ENCODE measurements around the gene ARPP19. TPM values are rescaled to one million over a fixed set of nuclear protein-coding genes. Genes with fewer than 3 reads are reported as not detected.

ARPP19 gene
- polyA plus RNA-seq, 1 donor from 2014 or later, result 254 TPM

DNA sequence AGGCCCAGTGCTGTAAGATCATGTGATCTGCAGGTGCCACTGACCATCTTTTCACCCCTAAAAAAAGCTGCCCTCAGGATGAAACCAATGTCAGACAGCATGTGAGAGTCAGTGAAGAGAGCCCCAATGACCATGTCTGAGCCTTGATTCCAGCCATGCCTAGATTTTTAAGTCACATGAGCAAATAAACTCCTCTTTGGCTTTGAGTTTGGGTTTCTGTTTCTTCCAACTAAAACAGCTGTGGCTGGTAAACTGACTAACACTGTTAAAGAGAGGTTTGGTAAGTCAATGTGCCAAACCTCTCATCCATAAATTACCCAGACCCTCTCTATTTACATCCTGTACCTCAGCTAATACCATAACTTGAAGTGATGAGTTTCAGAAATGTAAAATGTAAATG lies 48.4 kb downstream of the ARPP19 start:
- H3K36me3 ChIP-seq (ENCODE audit: insufficient read depth, low read length), result no peaks in the 10 kb centered on the region
- no peaks in the 10 kb centered on the region for H3K9me3 ChIP-seq (ENCODE audit: low read length)
- no peaks in the 10 kb centered on the region for H3K9me2 ChIP-seq (ENCODE audit: insufficient read depth, low read length)
- no peaks in the 10 kb centered on the region for H3F3A ChIP-seq (ENCODE audit: insufficient read depth, low read length, poor library complexity, severe bottlenecking)
- H3K4me2 ChIP-seq (ENCODE audit: low read length), result no peak overlapping the region
- no peak overlapping the region for H2AFZ ChIP-seq (ENCODE audit: low read depth, low read length)
- H3K27me3 ChIP-seq (ENCODE audit: insufficient read depth, low read depth, low read length), result no peaks in the 10 kb centered on the region
- no peak overlapping the region for H3K27ac ChIP-seq (ENCODE audit: low read length)
- H3K4me3 ChIP-seq (ENCODE audit: low read length), result no peak overlapping the region
- H3K9ac ChIP-seq (ENCODE audit: low read length), result no peak overlapping the region
- TF ChIP-seq, protein P1, sequence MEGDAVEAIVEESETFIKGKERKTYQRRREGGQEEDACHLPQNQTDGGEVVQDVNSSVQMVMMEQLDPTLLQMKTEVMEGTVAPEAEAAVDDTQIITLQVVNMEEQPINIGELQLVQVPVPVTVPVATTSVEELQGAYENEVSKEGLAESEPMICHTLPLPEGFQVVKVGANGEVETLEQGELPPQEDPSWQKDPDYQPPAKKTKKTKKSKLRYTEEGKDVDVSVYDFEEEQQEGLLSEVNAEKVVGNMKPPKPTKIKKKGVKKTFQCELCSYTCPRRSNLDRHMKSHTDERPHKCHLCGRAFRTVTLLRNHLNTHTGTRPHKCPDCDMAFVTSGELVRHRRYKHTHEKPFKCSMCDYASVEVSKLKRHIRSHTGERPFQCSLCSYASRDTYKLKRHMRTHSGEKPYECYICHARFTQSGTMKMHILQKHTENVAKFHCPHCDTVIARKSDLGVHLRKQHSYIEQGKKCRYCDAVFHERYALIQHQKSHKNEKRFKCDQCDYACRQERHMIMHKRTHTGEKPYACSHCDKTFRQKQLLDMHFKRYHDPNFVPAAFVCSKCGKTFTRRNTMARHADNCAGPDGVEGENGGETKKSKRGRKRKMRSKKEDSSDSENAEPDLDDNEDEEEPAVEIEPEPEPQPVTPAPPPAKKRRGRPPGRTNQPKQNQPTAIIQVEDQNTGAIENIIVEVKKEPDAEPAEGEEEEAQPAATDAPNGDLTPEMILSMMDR (IDR thresholded peaks at IDR 0.05; ENCODE audit: poor library complexity, severe bottlenecking), result no peak
- TF ChIP-seq SMC3 (conservative IDR thresholded peaks at IDR 0.05; ENCODE audit: poor library complexity), result no peak
- no peak for TF ChIP-seq MXI1 (conservative IDR thresholded peaks at IDR 0.05; ENCODE audit: poor library complexity, severe bottlenecking)
- TF ChIP-seq TAF1 (IDR thresholded peaks at IDR 0.05; ENCODE audit: low read depth), result no peak
- no peak for TF ChIP-seq RAD21 (conservative IDR thresholded peaks at IDR 0.05)
- TF ChIP-seq, protein P2, sequence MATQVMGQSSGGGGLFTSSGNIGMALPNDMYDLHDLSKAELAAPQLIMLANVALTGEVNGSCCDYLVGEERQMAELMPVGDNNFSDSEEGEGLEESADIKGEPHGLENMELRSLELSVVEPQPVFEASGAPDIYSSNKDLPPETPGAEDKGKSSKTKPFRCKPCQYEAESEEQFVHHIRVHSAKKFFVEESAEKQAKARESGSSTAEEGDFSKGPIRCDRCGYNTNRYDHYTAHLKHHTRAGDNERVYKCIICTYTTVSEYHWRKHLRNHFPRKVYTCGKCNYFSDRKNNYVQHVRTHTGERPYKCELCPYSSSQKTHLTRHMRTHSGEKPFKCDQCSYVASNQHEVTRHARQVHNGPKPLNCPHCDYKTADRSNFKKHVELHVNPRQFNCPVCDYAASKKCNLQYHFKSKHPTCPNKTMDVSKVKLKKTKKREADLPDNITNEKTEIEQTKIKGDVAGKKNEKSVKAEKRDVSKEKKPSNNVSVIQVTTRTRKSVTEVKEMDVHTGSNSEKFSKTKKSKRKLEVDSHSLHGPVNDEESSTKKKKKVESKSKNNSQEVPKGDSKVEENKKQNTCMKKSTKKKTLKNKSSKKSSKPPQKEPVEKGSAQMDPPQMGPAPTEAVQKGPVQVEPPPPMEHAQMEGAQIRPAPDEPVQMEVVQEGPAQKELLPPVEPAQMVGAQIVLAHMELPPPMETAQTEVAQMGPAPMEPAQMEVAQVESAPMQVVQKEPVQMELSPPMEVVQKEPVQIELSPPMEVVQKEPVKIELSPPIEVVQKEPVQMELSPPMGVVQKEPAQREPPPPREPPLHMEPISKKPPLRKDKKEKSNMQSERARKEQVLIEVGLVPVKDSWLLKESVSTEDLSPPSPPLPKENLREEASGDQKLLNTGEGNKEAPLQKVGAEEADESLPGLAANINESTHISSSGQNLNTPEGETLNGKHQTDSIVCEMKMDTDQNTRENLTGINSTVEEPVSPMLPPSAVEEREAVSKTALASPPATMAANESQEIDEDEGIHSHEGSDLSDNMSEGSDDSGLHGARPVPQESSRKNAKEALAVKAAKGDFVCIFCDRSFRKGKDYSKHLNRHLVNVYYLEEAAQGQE (IDR thresholded peaks at IDR 0.05; ENCODE audit: borderline replicate concordance), result no peak
- TF ChIP-seq EP300 (conservative IDR thresholded peaks at IDR 0.05; ENCODE audit: poor library complexity, severe bottlenecking), result no peak
- no peak for TF ChIP-seq EZH2 (IDR thresholded peaks at IDR 0.05; ENCODE audit: borderline replicate concordance, insufficient read depth, low read length, poor library complexity, severe bottlenecking)
- TF ChIP-seq POLR2AphosphoS5 (IDR thresholded peaks at IDR 0.05), result no peak
- H3K79me2 ChIP-seq (replicated peaks; ENCODE audit: insufficient read depth, low read length), result peaks cover 81% of the 10 kb centered on the region
- H4K20me1 ChIP-seq (ENCODE audit: insufficient read depth), result peaks cover 6% of the 10 kb centered on the region

DNA sequence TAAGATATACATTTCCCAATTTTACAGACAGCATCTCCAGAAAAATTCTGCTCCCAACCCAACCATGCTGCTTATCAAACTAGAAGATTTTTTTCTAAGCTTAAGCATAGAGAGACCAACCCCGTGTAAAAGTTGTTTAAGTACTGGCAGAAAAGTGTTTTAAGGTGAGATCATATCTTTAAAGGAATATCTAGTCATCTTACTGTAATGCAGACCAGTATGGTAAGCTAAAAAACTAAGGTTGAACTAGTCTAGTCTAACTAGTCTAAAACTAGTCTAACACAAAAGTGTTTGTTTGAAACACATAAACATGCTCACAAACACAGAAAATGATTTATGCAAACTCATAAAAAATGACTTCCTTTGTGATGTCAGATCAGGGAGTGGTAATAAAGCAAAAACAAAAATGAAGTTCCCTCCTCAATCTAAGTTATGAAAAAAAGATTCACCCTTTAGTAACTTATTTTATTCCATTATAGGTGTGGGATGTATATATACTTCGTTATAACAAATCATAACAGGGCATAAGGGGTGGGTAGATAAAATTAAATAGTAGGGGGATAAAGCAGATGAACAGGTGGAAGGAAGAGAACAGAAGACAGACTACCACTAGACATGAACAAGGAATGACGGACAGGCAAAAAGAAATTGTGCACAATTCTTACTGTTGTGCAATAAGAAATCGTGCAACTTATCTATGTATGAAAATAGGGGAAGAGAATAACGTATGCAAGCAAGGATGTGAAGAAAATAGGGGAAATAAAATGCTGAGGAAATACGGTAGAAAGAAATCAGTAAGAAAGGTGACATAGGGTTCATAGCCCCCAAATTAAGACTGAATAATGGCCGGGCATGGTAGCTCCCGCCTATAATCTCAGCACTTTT lies 50.1 kb downstream of the ARPP19 start:
- no peaks in the 10 kb centered on the region for H3K27me3 ChIP-seq (ENCODE audit: insufficient read depth, low read depth, low read length)
- no peaks in the 10 kb centered on the region for H3K36me3 ChIP-seq (ENCODE audit: insufficient read depth, low read length)
- no peaks in the 10 kb centered on the region for H3F3A ChIP-seq (ENCODE audit: insufficient read depth, low read length, poor library complexity, severe bottlenecking)
- H3K79me2 ChIP-seq (replicated peaks; ENCODE audit: insufficient read depth, low read length), result peaks cover 65% of the 10 kb centered on the region
- H3K4me2 ChIP-seq (ENCODE audit: low read length), result no peak overlapping the region
- no peaks in the 10 kb centered on the region for H3K9me2 ChIP-seq (ENCODE audit: insufficient read depth, low read length)
- H3K27ac ChIP-seq (ENCODE audit: low read length), result no peak overlapping the region
- no peak for TF ChIP-seq MXI1 (conservative IDR thresholded peaks at IDR 0.05; ENCODE audit: poor library complexity, severe bottlenecking)
- TF ChIP-seq, protein P2 (IDR thresholded peaks at IDR 0.05; ENCODE audit: borderline replicate concordance), result no peak
- TF ChIP-seq EP300 (conservative IDR thresholded peaks at IDR 0.05; ENCODE audit: poor library complexity, severe bottlenecking), result no peak
- no peak for TF ChIP-seq RAD21 (conservative IDR thresholded peaks at IDR 0.05)
- no peak for TF ChIP-seq TAF1 (IDR thresholded peaks at IDR 0.05; ENCODE audit: low read depth)
- TF ChIP-seq EZH2 (IDR thresholded peaks at IDR 0.05; ENCODE audit: borderline replicate concordance, insufficient read depth, low read length, poor library complexity, severe bottlenecking), result no peak
- TF ChIP-seq SMC3 (conservative IDR thresholded peaks at IDR 0.05; ENCODE audit: poor library complexity), result no peak
- no peak for TF ChIP-seq POLR2AphosphoS5 (IDR thresholded peaks at IDR 0.05)
- TF ChIP-seq, protein P1 (IDR thresholded peaks at IDR 0.05; ENCODE audit: poor library complexity, severe bottlenecking), result no peak
- H4K20me1 ChIP-seq (ENCODE audit: insufficient read depth), result peaks cover 6% of the 10 kb centered on the region
- no peak overlapping the region for H2AFZ ChIP-seq (ENCODE audit: low read depth, low read length)
- H3K9ac ChIP-seq (ENCODE audit: low read length), result no peak overlapping the region
- H3K9me3 ChIP-seq (ENCODE audit: low read length), result no peaks in the 10 kb centered on the region
- H3K4me3 ChIP-seq (ENCODE audit: low read length), result no peak overlapping the region
